ENCODE measurements around the gene PLEKHB1.

PLEKHB1 gene

DNA sequence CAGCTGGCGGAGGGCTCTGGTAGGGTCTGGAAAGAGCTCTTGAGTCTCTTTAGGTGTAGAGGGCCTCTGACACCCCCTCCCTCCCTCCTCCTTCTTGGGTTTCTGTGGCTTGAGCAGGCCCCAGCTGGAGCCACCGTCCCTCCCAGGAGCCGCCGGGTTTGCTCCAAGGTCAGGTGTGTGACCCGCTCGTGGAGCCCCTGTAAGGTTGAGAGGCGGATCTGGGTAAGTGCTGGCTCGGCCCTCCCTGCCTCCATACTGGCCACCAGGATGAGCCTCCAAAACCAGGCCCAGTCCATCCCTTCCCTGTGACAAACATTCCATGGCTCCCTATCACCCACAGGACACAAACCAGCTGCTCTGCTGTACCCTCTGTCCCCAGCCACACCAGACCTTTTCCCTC lies 9.3 kb downstream of the PLEKHB1 start:
- no peak overlapping the region for H3K9ac ChIP-seq (ENCODE audit: low read length in 5 of 5)
- H3K9me3 ChIP-seq (ENCODE audit: control insufficient read depth in 5 of 5, low read length in 5 of 5) = no peaks in the 10 kb centered on the region
- peaks cover 0 to 7% (median 0%) of the 10 kb centered on the region in 5 donors for H3K27me3 ChIP-seq (ENCODE audit: control insufficient read depth in 5 of 5, insufficient read depth in 4 of 5, low read length in 5 of 5)
- H3K27ac ChIP-seq (ENCODE audit: low read depth, low read length) = no peak overlapping the region
- no peak overlapping the region for H3K4me3 ChIP-seq (ENCODE audit: low read depth in 1 of 5, low read length in 5 of 5)
- no peaks in the 10 kb centered on the region for H3K36me3 ChIP-seq (ENCODE audit: control insufficient read depth in 5 of 5, insufficient read depth in 5 of 5, low read length in 5 of 5)
- peaks cover 0 to 4% (median 4%) of the 10 kb centered on the region in 5 donors for H3K4me1 ChIP-seq (ENCODE audit: control insufficient read depth in 5 of 5, insufficient read depth in 5 of 5, low read length in 5 of 5)

- Histone ChIP-seq H3K27me3 (ENCODE audit: control insufficient read depth in 5 of 5, insufficient read depth in 4 of 5, low read length in 5 of 5) (peaks cover 0 to 3% (median 0%) of the 10 kb centered on the region in 5 donors), H3K27ac (ENCODE audit: low read depth, low read length) (no peak overlapping the region), H3K36me3 (ENCODE audit: control insufficient read depth in 5 of 5, insufficient read depth in 5 of 5, low read length in 5 of 5) (no peaks in the 10 kb centered on the region), H3K4me3 (ENCODE audit: low read depth in 1 of 5, low read length in 5 of 5) (no peak overlapping the region), H3K9ac (ENCODE audit: low read length in 5 of 5) (no peak overlapping the region), H3K9me3 (ENCODE audit: control insufficient read depth in 5 of 5, low read length in 5 of 5) (no peaks in the 10 kb centered on the region), H3K4me1 (ENCODE audit: control insufficient read depth in 5 of 5, insufficient read depth in 5 of 5, low read length in 5 of 5) (peaks cover 0 to 15% (median 13%) of the 10 kb centered on the region in 5 donors)
These were observed 10.6 kb downstream of the PLEKHB1 start for GRCh38 chr11:73656985-73657384.

- Histone ChIP-seq H3K9me3 (ENCODE audit: control insufficient read depth in 5 of 5, low read length in 5 of 5) (no peaks in the 10 kb centered on the region), H3K27me3 (ENCODE audit: control insufficient read depth in 5 of 5, insufficient read depth in 4 of 5, low read length in 5 of 5) (no peaks in the 10 kb centered on the region), H3K9ac (ENCODE audit: low read length in 5 of 5) (no peak overlapping the region), H3K27ac (ENCODE audit: low read depth, low read length) (no peak overlapping the region), H3K36me3 (ENCODE audit: control insufficient read depth in 5 of 5, insufficient read depth in 5 of 5, low read length in 5 of 5) (no peaks in the 10 kb centered on the region), H3K4me1 (ENCODE audit: control insufficient read depth in 5 of 5, insufficient read depth in 5 of 5, low read length in 5 of 5) (peaks cover 6 to 41% (median 25%) of the 10 kb centered on the region in 5 donors), H3K4me3 (ENCODE audit: low read depth in 1 of 5, low read length in 5 of 5) (no peak overlapping the region)
These were observed 13.6 kb downstream of the PLEKHB1 start for GRCh38 chr11:73659961-73660360.

GRCh38 chr11:73660497-73661034 lies 14.2 kb downstream of the PLEKHB1 start:
- no peaks in the 10 kb centered on the region for H3K27me3 ChIP-seq (ENCODE audit: control insufficient read depth in 5 of 5, insufficient read depth in 4 of 5, low read length in 5 of 5)
- H3K9ac ChIP-seq (ENCODE audit: low read length in 5 of 5) = peak overlapping the region in 2 of 5 donors; percentile 3 to 18
- no peaks in the 10 kb centered on the region for H3K9me3 ChIP-seq (ENCODE audit: control insufficient read depth in 5 of 5, low read length in 5 of 5)
- peak overlapping the region; percentile 29 to 64 (median 57) for H3K4me3 ChIP-seq (ENCODE audit: low read depth in 1 of 5, low read length in 5 of 5)
- peaks cover 6 to 47% (median 25%) of the 10 kb centered on the region in 5 donors for H3K4me1 ChIP-seq (ENCODE audit: control insufficient read depth in 5 of 5, insufficient read depth in 5 of 5, low read length in 5 of 5)
- H3K36me3 ChIP-seq (ENCODE audit: control insufficient read depth in 5 of 5, insufficient read depth in 5 of 5, low read length in 5 of 5) = no peaks in the 10 kb centered on the region
- no peak overlapping the region for H3K27ac ChIP-seq (ENCODE audit: low read depth, low read length)

- H3K9ac ChIP-seq (ENCODE audit: low read length in 5 of 5) = peak overlapping the region in 4 of 5 donors; percentile 18 to 69 (median 54)
- no peaks in the 10 kb centered on the region for H3K36me3 ChIP-seq (ENCODE audit: control insufficient read depth in 5 of 5, insufficient read depth in 5 of 5, low read length in 5 of 5)
- peaks cover 6 to 52% (median 25%) of the 10 kb centered on the region in 5 donors for H3K4me1 ChIP-seq (ENCODE audit: control insufficient read depth in 5 of 5, insufficient read depth in 5 of 5, low read length in 5 of 5)
- H3K4me3 ChIP-seq (ENCODE audit: low read depth in 1 of 5, low read length in 5 of 5) = peak overlapping the region; percentile 41 to 64 (median 57)
- H3K9me3 ChIP-seq (ENCODE audit: control insufficient read depth in 5 of 5, low read length in 5 of 5) = no peaks in the 10 kb centered on the region
- no peaks in the 10 kb centered on the region for H3K27me3 ChIP-seq (ENCODE audit: control insufficient read depth in 5 of 5, insufficient read depth in 4 of 5, low read length in 5 of 5)
- H3K27ac ChIP-seq (ENCODE audit: low read depth, low read length) = no peak overlapping the region
These were observed 14.8 kb downstream of the PLEKHB1 start for GRCh38 chr11:73661035-73661628.

DNA sequence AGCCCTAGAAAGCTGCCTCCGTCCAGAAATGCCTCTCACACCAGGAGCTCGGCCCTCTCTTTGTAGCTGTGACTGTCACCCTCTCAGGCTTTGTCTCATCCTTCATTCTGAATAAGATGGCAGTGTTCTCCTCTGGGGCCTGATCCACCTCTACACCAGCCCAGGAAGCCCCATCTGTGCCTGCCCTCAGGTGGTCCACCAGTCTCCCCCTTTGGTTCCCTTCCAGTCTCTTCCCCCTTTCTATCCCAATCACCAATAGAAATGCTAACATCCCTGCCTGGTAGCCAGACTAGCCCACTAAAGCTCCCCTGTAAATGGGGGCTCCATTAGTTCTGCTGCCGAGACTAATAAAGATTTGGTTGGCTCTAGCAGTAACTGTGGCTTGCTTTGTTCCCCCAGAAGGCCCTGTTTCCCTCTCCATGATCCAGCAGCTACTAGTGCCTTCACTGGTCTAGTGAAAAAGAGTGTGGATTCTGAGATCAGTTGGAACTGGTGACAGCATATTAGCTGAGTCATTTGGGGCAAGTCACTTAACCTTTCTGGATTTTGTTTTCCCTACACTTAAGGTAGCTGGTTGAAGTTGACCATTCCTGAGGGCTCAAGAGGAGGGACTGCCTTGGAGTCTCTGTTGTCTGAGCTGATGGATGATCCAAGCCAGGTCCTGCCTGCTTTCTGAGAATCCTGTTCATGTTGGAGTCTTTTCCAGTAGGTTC lies 16.2 kb downstream of the PLEKHB1 start:
- Histone ChIP-seq H3K36me3 (ENCODE audit: control insufficient read depth in 5 of 5, insufficient read depth in 5 of 5, low read length in 5 of 5) (no peaks in the 10 kb centered on the region), H3K4me3 (ENCODE audit: low read depth in 1 of 5, low read length in 5 of 5) (no peak overlapping the region), H3K27me3 (ENCODE audit: control insufficient read depth in 5 of 5, insufficient read depth in 4 of 5, low read length in 5 of 5) (no peaks in the 10 kb centered on the region), H3K27ac (ENCODE audit: low read depth, low read length) (no peak overlapping the region), H3K4me1 (ENCODE audit: control insufficient read depth in 5 of 5, insufficient read depth in 5 of 5, low read length in 5 of 5) (peaks cover 6 to 52% (median 25%) of the 10 kb centered on the region in 5 donors), H3K9me3 (ENCODE audit: control insufficient read depth in 5 of 5, low read length in 5 of 5) (no peaks in the 10 kb centered on the region), H3K9ac (ENCODE audit: low read length in 5 of 5) (no peak overlapping the region)

GRCh38 chr11:73663604-73664495 lies 17.5 kb downstream of the PLEKHB1 start:
- no peaks in the 10 kb centered on the region for H3K27me3 ChIP-seq (ENCODE audit: control insufficient read depth in 5 of 5, insufficient read depth in 4 of 5, low read length in 5 of 5)
- no peak overlapping the region for H3K4me3 ChIP-seq (ENCODE audit: low read depth in 1 of 5, low read length in 5 of 5)
- H3K36me3 ChIP-seq (ENCODE audit: control insufficient read depth in 5 of 5, insufficient read depth in 5 of 5, low read length in 5 of 5) = no peaks in the 10 kb centered on the region
- no peaks in the 10 kb centered on the region for H3K9me3 ChIP-seq (ENCODE audit: control insufficient read depth in 5 of 5, low read length in 5 of 5)
- no peak overlapping the region for H3K27ac ChIP-seq (ENCODE audit: low read depth, low read length)
- peaks cover 6 to 52% (median 25%) of the 10 kb centered on the region in 5 donors for H3K4me1 ChIP-seq (ENCODE audit: control insufficient read depth in 5 of 5, insufficient read depth in 5 of 5, low read length in 5 of 5)
- H3K9ac ChIP-seq (ENCODE audit: low read length in 5 of 5) = no peak overlapping the region

DNA sequence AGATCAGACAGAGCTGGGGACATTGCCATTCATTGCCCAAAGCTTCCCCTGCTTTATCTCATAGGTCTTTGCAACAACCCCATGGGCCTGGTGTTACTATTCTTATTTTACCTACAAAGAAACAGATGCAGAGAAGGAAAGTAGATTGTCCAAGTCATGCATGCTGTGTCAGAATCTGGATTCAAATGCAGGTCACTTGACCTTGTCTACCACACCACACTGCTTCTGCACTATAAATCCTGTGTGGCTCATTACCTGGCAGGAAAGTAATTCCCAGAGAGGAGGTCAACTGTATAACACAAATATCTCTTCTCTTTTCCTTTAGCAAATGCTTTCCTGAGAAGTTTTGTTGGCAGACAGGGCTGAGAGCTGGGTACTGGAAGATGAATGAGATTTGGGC lies 18.5 kb downstream of the PLEKHB1 start:
- Histone ChIP-seq H3K27me3 (ENCODE audit: control insufficient read depth in 5 of 5, insufficient read depth in 4 of 5, low read length in 5 of 5) (no peaks in the 10 kb centered on the region), H3K9me3 (ENCODE audit: control insufficient read depth in 5 of 5, low read length in 5 of 5) (no peaks in the 10 kb centered on the region), H3K9ac (ENCODE audit: low read length in 5 of 5) (no peak overlapping the region), H3K4me3 (ENCODE audit: low read depth in 1 of 5, low read length in 5 of 5) (no peak overlapping the region), H3K36me3 (ENCODE audit: control insufficient read depth in 5 of 5, insufficient read depth in 5 of 5, low read length in 5 of 5) (no peaks in the 10 kb centered on the region), H3K4me1 (ENCODE audit: control insufficient read depth in 5 of 5, insufficient read depth in 5 of 5, low read length in 5 of 5) (peaks cover 6 to 52% (median 25%) of the 10 kb centered on the region in 5 donors), H3K27ac (ENCODE audit: low read depth, low read length) (no peak overlapping the region)

DNA sequence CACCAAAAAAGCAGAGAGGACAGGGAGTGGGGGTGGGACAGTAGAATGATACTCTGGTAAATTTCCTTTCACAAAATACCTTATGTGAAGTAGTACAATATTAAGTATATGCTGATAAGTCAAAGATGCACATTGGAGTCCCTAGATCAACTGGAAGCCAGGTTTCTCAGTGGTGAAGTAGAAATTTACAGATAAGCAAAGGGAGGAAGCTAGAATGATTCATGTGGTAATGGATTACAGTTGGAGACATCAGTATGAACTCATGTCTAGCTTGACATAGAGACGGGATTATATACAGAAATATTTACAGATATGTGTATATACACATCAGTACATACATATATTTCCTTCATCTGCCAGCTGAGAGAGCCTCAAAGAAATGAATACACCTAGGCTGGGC lies 21.5 kb downstream of the PLEKHB1 start:
- H3K27ac ChIP-seq (ENCODE audit: low read depth, low read length) = no peak overlapping the region
- no peaks in the 10 kb centered on the region for H3K9me3 ChIP-seq (ENCODE audit: control insufficient read depth in 5 of 5, low read length in 5 of 5)
- peaks cover 0 to 2% (median 0%) of the 10 kb centered on the region in 5 donors for H3K36me3 ChIP-seq (ENCODE audit: control insufficient read depth in 5 of 5, insufficient read depth in 5 of 5, low read length in 5 of 5)
- no peak overlapping the region for H3K9ac ChIP-seq (ENCODE audit: low read length in 5 of 5)
- H3K4me1 ChIP-seq (ENCODE audit: control insufficient read depth in 5 of 5, insufficient read depth in 5 of 5, low read length in 5 of 5) = peaks cover 5 to 29% (median 13%) of the 10 kb centered on the region in 5 donors
- no peaks in the 10 kb centered on the region for H3K27me3 ChIP-seq (ENCODE audit: control insufficient read depth in 5 of 5, insufficient read depth in 4 of 5, low read length in 5 of 5)
- H3K4me3 ChIP-seq (ENCODE audit: low read depth in 1 of 5, low read length in 5 of 5) = no peak overlapping the region
